Cardiac muscle cell (in vitro differentiated cells and primary cell): ENCODE measurements around the gene OR51M1. TPM values are rescaled to one million over a fixed set of nuclear protein-coding genes. Genes with fewer than 3 reads are reported as not detected.
"Not testable (repeated sequence)": the region's sequence is repeated elsewhere in the genome, so short reads cannot be mapped to it uniquely, and the experiment has no call there.

Source experiments
- DNase-seq, 2 donors: peaks; one replicate each; pipeline versions ENCODE4 v3.0.0 to v3.0.0-alpha.2; 2010 to 2017; ENCODE audit warnings: low read depth in 1 of 2, low spot score in 1 of 2
- H3K27ac ChIP-seq: fragments of 200-600 bp; sonication (generic); 2 replicates; pipeline ENCODE4 v1.5.1; 2016
- H3K27me3 ChIP-seq: fragments of 200-600 bp; sonication (generic); 2 replicates; pipeline ENCODE4 v1.6.0; 2016; ENCODE audit warnings: control low read depth
- H3K36me3 ChIP-seq: fragments of 200-600 bp; sonication (generic); 2 replicates; pipeline ENCODE4 v1.5.1; 2016; ENCODE audit warnings: control low read depth
- H3K4me1 ChIP-seq: fragments of 200-600 bp; sonication (generic); 2 replicates; pipeline ENCODE4 v1.8.1; 2017; ENCODE audit warnings: low read depth, mild to moderate bottlenecking, mixed run types
- H3K4me3 ChIP-seq: fragments of 200-600 bp; sonication (generic); 2 replicates; pipeline ENCODE4 v1.5.1; 2016; ENCODE audit warnings: mild to moderate bottlenecking
- H3K9me3 ChIP-seq: fragments of 200-600 bp; sonication (generic); 2 replicates; pipeline ENCODE4 v1.5.1; 2017; ENCODE audit warnings: low read depth, mild to moderate bottlenecking, control low read depth
- CTCF ChIP-seq: IDR thresholded peaks from 2 replicates; pipeline ENCODE4 v1.5.1; 2012; ENCODE audit warnings: low read depth, mild to moderate bottlenecking, low read length
- polyA plus RNA-seq: library from polyadenylated mRNA; unstranded; fragments of >200 nt; fragmentation: Nextera tagmentation; extraction: Ambion mirVana; gene quantifications from 2 replicates; pipeline ENCODE4 v1.2.1, GENCODE V29; 2016
- total RNA-seq: library from RNA; depleted of rRNA; stranded (reverse); fragments of >200 nt; gene quantifications from 2 replicates; pipeline ENCODE4 v1.2.3, GENCODE V29; 2016

The OR51M1 gene
- total RNA-seq = not detected in 2 replicates
- polyA plus RNA-seq = not detected in 2 replicates

GRCh38 chr11:5383576-5383975, at the start of gene OR51M1:
TSS of gene OR51M1 (plus strand) at chr11:5383812. CDS start at chr11:5389399, 5,587 bp downstream.
- Histone ChIP-seq H3K27me3 (no peaks in the 10 kb centered on the region), H3K27ac (no peak within 1 kb of the TSS), H3K36me3 (no peaks in the 10 kb centered on the region), H3K9me3 (no peaks in the 10 kb centered on the region), H3K4me1 (no peaks in the 10 kb centered on the region), H3K4me3 (no peak within 1 kb of the TSS)
- DNase-seq = no peak
- TF ChIP-seq CTCF = no peak

DNA sequence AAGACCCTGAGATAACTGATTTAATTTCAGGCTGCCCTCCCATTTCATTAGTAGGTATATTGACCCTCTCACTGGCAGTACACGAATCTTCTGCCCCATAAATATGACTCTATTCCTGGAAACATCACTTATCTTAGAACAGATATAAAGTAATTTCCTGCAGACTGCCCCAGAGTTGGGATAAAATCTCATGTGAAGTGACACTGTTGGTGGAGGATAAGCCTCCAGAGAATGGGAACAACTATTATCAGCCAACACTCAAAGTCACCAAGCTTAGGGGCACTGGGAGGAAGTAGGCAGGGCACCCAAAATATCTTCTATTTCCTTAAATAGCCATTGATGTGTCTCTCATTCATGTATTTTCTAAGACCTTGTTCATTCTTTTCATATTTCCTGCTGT, 48.4 kb upstream of the OR51M1 start:
- Histone ChIP-seq H3K4me3 (no peak overlapping the region), H3K4me1 (no peaks in the 10 kb centered on the region), H3K27ac (no peak overlapping the region), H3K27me3 (no peaks in the 10 kb centered on the region), H3K9me3 (no peaks in the 10 kb centered on the region), H3K36me3 (no peaks in the 10 kb centered on the region)
- DNase-seq = no peak
- no peak for TF ChIP-seq CTCF

DNA sequence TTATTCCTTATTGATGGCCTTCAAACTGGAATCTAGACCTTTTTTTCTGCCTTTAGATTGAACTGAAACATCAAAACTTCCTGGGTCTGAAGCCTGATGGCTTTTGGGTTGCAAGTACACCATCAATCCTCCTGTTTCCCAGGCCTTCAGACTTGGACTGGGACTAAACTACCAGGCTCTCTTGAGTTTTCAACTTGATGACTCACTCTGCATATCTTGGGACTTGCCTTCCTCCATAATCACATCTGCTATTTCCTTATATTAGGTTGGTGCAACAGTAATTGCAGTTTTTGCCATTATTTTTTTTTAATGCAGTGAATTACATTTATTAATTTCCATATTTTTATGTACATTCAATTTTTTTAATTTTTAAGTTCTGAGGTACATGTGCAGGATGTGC, 47.3 kb upstream of the OR51M1 start:
- peak in 1 of 2 donors; percentile 3 for DNase-seq
- Histone ChIP-seq H3K9me3 (no peaks in the 10 kb centered on the region), H3K4me3 (no peak overlapping the region), H3K27me3 (no peaks in the 10 kb centered on the region), H3K4me1 (no peaks in the 10 kb centered on the region), H3K27ac (no peak overlapping the region), H3K36me3 (no peaks in the 10 kb centered on the region)
- no peak for TF ChIP-seq CTCF

- not testable (repeated sequence) for H3K36me3 ChIP-seq, DNase-seq, H3K27me3 ChIP-seq, H3K9me3 ChIP-seq, H3K4me1 ChIP-seq, H3K4me3 ChIP-seq, H3K27ac ChIP-seq
Measured at GRCh38 chr11:5337253-5337652, 46.4 kb upstream of the OR51M1 start.

DNA sequence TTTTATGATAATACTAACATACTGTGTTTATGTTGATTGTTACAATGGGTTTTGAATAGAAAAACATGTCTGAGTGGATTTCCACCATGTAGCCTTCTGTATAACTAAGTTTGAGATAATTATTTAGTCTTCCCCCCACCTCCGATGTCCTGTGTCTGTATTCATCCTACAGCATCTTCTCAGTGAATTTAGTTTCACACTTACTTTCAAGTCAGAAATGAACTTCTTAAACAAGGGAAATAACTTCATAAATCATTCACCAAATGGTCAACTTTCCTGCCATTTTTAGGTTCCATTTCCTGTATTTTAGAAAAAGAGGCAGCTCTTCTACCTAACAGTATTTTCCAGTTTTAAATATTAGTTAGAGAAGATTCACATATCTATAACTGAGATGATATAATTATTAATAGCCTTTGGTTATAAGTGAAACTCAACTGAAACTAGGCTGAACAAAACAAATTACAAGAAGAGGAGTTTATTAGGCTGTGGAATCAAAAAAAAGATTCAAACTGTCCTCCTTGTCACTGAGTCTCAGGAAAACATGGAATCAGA, 43.8 kb upstream of the OR51M1 start:
- H3K4me3 ChIP-seq = no peak overlapping the region
- TF ChIP-seq CTCF = no peak
- no peak for DNase-seq

DNA sequence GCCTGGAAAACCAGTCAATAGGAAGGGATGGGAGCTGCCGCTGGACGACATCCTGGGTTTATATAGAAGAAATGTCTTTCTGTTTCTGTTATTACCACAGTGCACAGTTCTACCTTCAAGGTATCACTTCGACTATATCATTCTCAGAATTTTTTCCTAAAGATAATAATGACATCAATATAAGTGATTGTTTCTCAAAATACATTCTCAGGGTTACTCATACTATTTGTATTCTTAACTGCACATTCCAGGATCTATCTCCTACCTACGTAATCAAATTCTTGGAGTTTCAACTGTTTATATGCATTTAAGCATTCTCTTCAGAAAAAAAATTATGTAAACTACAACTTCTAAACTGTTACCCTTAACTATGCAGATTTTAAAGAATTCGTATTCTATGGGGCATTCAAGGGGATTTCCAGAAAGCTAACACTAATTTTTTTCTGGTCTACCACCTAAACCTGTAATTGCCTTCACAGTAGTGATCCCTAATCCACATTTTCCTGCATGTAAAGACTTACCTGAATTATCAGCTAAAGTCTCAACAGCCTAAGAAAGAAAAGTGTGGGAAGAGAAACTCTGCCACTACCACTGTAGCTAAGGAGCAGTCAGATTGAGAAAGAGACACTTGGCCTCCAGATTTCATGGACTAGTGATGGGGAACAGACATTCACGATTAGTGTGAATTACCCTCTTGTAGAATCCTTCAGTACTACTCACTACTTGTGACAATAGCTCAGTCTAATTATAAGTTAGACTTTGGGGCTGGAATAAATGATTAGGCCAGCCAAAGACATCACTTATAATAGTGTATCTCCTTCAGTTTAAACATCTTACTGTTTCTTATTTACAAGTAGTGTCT, 39.9 kb upstream of the OR51M1 start, which contains the start of gene OR51B5:
Gene OR51B5 (minus strand): TSS at position 51 of the 862 bp plus-strand sequence. CDS start 0 bp downstream, at position 51.
- no peaks in the 10 kb centered on the region for H3K4me1 ChIP-seq
- DNase-seq = no peak
- no peak within 1 kb of the TSS for H3K4me3 ChIP-seq
- H3K9me3 ChIP-seq = no peaks in the 10 kb centered on the region
- no peak for TF ChIP-seq CTCF
- H3K36me3 ChIP-seq = no peaks in the 10 kb centered on the region
- H3K27me3 ChIP-seq = no peaks in the 10 kb centered on the region
- no peak within 1 kb of the TSS for H3K27ac ChIP-seq

More for the DNA sequence above, 43.8 kb upstream of the OR51M1 start:
- Histone ChIP-seq H3K27me3 (no peaks in the 10 kb centered on the region), H3K9me3 (no peaks in the 10 kb centered on the region), H3K27ac (no peak overlapping the region), H3K36me3 (no peaks in the 10 kb centered on the region), H3K4me1 (no peaks in the 10 kb centered on the region)
